Measurements from ENCODE around the gene TTC7B.

DNA sequence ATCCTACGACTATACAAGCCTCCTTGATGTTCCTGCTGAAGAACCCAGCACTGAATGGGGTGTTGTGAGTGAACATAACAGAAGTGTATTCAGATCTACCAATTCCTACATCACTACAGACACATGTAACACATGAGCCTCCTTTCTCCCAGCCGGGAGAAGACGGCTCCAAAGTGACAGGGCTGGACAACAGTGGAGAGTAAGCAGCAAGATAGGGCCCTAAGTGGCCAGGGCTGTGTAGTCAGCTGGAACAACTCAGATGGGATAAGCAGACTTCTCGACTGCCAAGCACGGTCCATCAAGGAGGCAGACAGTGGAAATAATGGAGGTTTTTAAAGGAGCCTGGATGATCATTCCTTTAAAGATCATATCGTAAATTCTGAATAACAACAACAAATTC is 73.5 kb downstream of the TTC7B start:
- TF ChIP-seq, protein P1, sequence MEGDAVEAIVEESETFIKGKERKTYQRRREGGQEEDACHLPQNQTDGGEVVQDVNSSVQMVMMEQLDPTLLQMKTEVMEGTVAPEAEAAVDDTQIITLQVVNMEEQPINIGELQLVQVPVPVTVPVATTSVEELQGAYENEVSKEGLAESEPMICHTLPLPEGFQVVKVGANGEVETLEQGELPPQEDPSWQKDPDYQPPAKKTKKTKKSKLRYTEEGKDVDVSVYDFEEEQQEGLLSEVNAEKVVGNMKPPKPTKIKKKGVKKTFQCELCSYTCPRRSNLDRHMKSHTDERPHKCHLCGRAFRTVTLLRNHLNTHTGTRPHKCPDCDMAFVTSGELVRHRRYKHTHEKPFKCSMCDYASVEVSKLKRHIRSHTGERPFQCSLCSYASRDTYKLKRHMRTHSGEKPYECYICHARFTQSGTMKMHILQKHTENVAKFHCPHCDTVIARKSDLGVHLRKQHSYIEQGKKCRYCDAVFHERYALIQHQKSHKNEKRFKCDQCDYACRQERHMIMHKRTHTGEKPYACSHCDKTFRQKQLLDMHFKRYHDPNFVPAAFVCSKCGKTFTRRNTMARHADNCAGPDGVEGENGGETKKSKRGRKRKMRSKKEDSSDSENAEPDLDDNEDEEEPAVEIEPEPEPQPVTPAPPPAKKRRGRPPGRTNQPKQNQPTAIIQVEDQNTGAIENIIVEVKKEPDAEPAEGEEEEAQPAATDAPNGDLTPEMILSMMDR (IDR thresholded peaks at IDR 0.05; ENCODE audit: low read depth, low read length), result no peak
- TF ChIP-seq POLR2A (IDR thresholded peaks at IDR 0.05; ENCODE audit: extremely low read depth, insufficient read length), result no peak

All from NB4 (cell line).